BE2C (cell line): ENCODE measurements around the gene EFNB2.

Source experiments
- DNase-seq: peaks from one replicate; pipeline ENCODE4 v3.0.0-alpha.2; 2020
- H3K27me3 ChIP-seq: fragments of 250-450 bp; sonication (Bioruptor Pico); 2 replicates; pipeline ENCODE4 v1.5.1; 2020; ENCODE audit warnings: mild to moderate bottlenecking
- H3K36me3 ChIP-seq: fragments of 250-450 bp; sonication (Bioruptor Pico); 2 replicates; pipeline ENCODE4 v1.5.1; 2020; ENCODE audit warnings: mild to moderate bottlenecking
- H3K4me1 ChIP-seq: fragments of 250-450 bp; sonication (Bioruptor Pico); 2 replicates; pipeline ENCODE4 v1.5.1; 2020
- H3K4me3 ChIP-seq: 2 replicates; pipeline ENCODE4 v1.5.1; 2011; ENCODE audit warnings: low read depth, low read length
- H3K9me3 ChIP-seq: fragments of 250-450 bp; sonication (Bioruptor Pico); 2 replicates; pipeline ENCODE4 v1.5.1; 2020
- TF ChIP-seq, protein P1 (sequence below): IDR thresholded peaks from 2 replicates; pipeline ENCODE4 v1.5.1; 2012; ENCODE audit warnings: mild to moderate bottlenecking, low read depth, low read length

EFNB2 gene

DNA sequence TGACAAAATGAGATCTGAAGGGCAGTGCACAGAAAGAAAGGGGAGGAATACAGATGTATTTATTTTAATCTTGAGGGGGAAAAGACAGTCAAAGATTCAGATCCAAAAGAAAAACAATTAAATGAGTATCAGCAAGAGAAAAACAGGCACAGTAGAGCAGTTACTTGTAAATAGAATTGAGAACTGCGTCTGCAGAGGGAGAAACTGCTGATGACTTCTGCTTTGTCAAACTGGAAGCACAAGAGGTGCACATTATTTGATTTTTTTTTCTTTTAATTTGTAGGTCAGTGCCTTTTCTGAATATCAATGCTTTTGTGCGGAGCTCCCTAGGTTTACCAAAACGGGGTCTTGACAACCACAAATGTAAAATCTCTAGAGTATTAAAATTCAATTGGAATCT is 37.3 kb downstream of the EFNB2 start:
- H3K36me3 ChIP-seq: peaks cover 43% of the 10 kb centered on the region
- peaks cover 46% of the 10 kb centered on the region for H3K4me1 ChIP-seq
- DNase-seq: no peak
- H3K4me3 ChIP-seq: no peak overlapping the region
- H3K27me3 ChIP-seq: no peaks in the 10 kb centered on the region
- no peaks in the 10 kb centered on the region for H3K9me3 ChIP-seq
- TF ChIP-seq, protein P1, sequence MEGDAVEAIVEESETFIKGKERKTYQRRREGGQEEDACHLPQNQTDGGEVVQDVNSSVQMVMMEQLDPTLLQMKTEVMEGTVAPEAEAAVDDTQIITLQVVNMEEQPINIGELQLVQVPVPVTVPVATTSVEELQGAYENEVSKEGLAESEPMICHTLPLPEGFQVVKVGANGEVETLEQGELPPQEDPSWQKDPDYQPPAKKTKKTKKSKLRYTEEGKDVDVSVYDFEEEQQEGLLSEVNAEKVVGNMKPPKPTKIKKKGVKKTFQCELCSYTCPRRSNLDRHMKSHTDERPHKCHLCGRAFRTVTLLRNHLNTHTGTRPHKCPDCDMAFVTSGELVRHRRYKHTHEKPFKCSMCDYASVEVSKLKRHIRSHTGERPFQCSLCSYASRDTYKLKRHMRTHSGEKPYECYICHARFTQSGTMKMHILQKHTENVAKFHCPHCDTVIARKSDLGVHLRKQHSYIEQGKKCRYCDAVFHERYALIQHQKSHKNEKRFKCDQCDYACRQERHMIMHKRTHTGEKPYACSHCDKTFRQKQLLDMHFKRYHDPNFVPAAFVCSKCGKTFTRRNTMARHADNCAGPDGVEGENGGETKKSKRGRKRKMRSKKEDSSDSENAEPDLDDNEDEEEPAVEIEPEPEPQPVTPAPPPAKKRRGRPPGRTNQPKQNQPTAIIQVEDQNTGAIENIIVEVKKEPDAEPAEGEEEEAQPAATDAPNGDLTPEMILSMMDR: no peak

DNA sequence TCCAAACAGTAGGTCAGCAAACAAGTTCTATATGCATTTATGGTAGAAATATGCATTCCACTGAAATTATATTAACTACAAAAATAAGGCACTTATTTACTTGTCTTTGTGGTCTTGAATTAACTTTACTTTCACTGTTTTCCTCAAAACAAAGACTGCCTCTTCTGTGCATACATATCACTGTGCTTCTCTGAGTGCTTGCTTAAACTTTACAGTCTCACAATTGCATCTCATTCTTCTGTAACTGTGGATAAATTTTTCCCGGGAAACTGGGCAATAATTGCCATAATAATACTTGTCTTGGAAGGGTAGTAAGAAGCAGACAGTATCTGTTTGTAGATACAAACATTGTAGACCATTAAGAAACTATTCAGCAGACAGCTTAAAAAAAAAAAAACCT is 38.4 kb downstream of the EFNB2 start:
- no peak for DNase-seq
- H3K4me1 ChIP-seq: peaks cover 40% of the 10 kb centered on the region
- no peak overlapping the region for H3K4me3 ChIP-seq
- no peaks in the 10 kb centered on the region for H3K27me3 ChIP-seq
- H3K9me3 ChIP-seq: no peaks in the 10 kb centered on the region
- TF ChIP-seq, protein P1: no peak
- peaks cover 46% of the 10 kb centered on the region for H3K36me3 ChIP-seq

DNA sequence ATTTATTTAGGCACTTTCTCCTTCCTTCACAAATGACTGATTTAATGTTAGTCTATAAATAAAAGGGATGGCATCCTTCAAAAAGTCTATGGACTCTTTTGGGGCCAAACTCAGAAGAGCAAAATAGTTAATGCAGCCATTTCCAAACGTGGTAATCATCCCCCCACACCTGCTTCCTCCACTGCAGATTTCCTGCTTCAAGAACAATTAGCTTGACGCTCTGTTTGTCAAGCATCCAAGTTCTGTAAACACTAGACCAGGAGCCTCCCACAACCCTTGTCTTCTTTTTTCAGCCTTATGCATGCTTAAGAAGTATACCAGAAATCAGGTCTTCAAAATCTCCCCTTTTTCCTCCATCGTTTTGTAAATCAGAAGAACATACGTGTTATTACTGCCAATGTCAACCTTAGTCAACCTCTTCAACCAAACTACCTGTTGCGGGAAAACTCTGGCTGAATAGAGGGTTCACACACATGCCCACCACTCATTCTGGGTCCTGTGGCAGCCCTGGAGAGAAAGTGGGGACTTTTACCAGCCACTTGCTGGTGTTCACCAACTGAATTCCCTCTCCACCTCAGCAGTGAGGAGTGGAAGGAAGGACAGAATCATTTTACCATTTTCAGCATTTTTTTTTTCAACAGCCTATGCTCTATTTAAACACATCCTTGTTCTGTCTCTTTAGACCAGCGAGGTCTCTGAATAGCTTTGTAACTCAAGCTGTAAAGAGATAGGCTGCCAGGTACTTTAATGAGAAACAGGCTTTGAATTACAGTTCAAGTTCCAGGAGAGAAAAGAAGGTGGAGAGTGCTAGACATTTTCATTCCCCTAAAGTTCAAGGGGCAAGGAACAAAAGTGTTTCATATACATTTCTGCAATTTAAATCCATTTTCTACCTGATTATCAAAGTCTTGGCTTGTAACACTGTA is 39.1 kb downstream of the EFNB2 start:
- Histone ChIP-seq H3K4me3 (no peak overlapping the region), H3K27me3 (no peaks in the 10 kb centered on the region), H3K4me1 (peaks cover 40% of the 10 kb centered on the region), H3K36me3 (peaks cover 48% of the 10 kb centered on the region), H3K9me3 (no peaks in the 10 kb centered on the region)
- TF ChIP-seq, protein P1: no peak
- no peak for DNase-seq

GRCh38 chr13:106494936-106495335 is 40.5 kb downstream of the EFNB2 start:
- DNase-seq: no peak
- Histone ChIP-seq H3K9me3 (no peaks in the 10 kb centered on the region), H3K36me3 (peaks cover 53% of the 10 kb centered on the region), H3K27me3 (no peaks in the 10 kb centered on the region), H3K4me3 (no peak overlapping the region), H3K4me1 (peaks cover 42% of the 10 kb centered on the region)
- TF ChIP-seq, protein P1: no peak

DNA sequence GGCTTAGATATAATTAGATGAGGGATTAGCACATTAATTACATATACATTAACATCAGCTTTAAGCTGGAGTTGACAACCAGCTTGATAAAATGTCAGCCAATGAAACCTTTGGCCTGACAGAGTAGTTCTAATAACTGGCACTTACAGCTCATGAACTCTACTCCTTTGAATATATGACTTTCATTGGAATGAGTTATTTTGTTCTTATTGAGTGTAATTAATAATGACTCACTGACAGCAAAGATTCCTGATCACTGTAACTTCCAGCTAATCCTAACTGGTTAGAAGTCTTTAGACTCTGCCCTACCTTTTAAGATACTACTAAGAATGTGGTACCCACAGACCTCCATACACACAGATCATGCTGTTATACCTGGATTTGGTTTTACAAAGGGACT is 41.0 kb downstream of the EFNB2 start:
- H3K4me3 ChIP-seq: no peak overlapping the region
- H3K4me1 ChIP-seq: peaks cover 39% of the 10 kb centered on the region
- no peak for DNase-seq

More for the DNA sequence above, 41.0 kb downstream of the EFNB2 start:
- H3K9me3 ChIP-seq: no peaks in the 10 kb centered on the region
- TF ChIP-seq, protein P1: no peak
- H3K27me3 ChIP-seq: no peaks in the 10 kb centered on the region
- peaks cover 53% of the 10 kb centered on the region for H3K36me3 ChIP-seq
